ENCODE measurements around the gene SLC26A11. TPM values are rescaled to one million over a fixed set of nuclear protein-coding genes. Genes with fewer than 3 reads are reported as not detected.

SLC26A11 gene
- total and polyA plus RNA-seq, 2 of the 13 experiments (the other 11 are each of a cell fraction or from before 2014, with no cell fraction given) = 8.7 to 13.2 TPM

DNA sequence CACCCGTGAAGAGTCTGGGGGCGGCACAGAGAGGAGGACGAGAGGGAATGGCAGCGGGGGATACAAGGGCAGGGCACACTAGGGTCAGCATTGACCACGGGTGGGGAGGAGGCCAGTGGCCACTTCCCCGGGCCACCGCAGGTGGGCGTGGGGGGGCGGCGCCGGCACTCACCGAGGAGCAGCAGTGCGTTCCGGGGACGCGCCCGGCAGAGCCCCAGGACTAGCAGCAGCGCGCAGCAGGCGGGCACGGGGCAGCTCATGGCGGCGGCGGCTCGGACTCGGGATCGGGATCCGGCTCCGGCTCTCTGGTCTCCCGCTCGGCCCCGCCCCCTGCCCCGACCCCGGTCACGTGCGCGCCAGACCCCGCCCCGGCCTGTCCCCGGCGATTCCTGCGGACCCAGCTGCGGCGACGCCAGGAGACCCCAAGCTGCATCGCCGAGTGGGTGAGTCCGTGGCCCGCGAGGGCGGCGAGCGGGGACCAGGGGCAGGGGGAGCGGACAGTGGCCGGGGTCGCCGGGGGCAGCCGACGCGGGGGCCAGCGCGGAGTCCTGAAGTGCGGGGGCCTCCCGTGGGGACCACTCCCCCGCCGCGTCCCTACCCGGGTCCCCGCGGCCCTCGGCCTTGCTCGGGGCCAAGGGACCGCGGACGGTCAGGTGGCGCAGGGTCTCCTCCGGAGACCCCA is at the start of gene SLC26A11, which contains the start of gene SGSH (continued):
- no peak for TF ChIP-seq RFX5 (IDR thresholded peaks at IDR 0.05; ENCODE audit: low read depth, low read length)
- TF ChIP-seq MTF1 (CRISPR knock-in tag; IDR thresholded peaks at IDR 0.05) = no peak
- no peak for TF ChIP-seq MAFF (IDR thresholded peaks at IDR 0.05; ENCODE audit: low read depth, low read length)
- TF ChIP-seq, protein P1, sequence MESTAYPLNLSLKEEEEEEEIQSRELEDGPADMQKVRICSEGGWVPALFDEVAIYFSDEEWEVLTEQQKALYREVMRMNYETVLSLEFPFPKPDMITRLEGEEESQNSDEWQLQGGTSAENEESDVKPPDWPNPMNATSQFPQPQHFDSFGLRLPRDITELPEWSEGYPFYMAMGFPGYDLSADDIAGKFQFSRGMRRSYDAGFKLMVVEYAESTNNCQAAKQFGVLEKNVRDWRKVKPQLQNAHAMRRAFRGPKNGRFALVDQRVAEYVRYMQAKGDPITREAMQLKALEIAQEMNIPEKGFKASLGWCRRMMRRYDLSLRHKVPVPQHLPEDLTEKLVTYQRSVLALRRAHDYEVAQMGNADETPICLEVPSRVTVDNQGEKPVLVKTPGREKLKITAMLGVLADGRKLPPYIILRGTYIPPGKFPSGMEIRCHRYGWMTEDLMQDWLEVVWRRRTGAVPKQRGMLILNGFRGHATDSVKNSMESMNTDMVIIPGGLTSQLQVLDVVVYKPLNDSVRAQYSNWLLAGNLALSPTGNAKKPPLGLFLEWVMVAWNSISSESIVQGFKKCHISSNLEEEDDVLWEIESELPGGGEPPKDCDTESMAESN (CRISPR knock-in tag; conservative IDR thresholded peaks at IDR 0.05) = peak; percentile 77; the same call in 1 of the 2 replicates
- no peak for TF ChIP-seq DNMT3B (CRISPR knock-in tag; conservative IDR thresholded peaks at IDR 0.05)
- no peak for TF ChIP-seq NR3C1 (CRISPR knock-in tag; IDR thresholded peaks at IDR 0.05)
- TF ChIP-seq, protein P2, sequence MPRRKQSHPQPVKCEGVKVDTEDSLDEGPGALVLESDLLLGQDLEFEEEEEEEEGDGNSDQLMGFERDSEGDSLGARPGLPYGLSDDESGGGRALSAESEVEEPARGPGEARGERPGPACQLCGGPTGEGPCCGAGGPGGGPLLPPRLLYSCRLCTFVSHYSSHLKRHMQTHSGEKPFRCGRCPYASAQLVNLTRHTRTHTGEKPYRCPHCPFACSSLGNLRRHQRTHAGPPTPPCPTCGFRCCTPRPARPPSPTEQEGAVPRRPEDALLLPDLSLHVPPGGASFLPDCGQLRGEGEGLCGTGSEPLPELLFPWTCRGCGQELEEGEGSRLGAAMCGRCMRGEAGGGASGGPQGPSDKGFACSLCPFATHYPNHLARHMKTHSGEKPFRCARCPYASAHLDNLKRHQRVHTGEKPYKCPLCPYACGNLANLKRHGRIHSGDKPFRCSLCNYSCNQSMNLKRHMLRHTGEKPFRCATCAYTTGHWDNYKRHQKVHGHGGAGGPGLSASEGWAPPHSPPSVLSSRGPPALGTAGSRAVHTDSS (CRISPR knock-in tag; conservative IDR thresholded peaks at IDR 0.05) = no peak
- TF ChIP-seq, protein P3, sequence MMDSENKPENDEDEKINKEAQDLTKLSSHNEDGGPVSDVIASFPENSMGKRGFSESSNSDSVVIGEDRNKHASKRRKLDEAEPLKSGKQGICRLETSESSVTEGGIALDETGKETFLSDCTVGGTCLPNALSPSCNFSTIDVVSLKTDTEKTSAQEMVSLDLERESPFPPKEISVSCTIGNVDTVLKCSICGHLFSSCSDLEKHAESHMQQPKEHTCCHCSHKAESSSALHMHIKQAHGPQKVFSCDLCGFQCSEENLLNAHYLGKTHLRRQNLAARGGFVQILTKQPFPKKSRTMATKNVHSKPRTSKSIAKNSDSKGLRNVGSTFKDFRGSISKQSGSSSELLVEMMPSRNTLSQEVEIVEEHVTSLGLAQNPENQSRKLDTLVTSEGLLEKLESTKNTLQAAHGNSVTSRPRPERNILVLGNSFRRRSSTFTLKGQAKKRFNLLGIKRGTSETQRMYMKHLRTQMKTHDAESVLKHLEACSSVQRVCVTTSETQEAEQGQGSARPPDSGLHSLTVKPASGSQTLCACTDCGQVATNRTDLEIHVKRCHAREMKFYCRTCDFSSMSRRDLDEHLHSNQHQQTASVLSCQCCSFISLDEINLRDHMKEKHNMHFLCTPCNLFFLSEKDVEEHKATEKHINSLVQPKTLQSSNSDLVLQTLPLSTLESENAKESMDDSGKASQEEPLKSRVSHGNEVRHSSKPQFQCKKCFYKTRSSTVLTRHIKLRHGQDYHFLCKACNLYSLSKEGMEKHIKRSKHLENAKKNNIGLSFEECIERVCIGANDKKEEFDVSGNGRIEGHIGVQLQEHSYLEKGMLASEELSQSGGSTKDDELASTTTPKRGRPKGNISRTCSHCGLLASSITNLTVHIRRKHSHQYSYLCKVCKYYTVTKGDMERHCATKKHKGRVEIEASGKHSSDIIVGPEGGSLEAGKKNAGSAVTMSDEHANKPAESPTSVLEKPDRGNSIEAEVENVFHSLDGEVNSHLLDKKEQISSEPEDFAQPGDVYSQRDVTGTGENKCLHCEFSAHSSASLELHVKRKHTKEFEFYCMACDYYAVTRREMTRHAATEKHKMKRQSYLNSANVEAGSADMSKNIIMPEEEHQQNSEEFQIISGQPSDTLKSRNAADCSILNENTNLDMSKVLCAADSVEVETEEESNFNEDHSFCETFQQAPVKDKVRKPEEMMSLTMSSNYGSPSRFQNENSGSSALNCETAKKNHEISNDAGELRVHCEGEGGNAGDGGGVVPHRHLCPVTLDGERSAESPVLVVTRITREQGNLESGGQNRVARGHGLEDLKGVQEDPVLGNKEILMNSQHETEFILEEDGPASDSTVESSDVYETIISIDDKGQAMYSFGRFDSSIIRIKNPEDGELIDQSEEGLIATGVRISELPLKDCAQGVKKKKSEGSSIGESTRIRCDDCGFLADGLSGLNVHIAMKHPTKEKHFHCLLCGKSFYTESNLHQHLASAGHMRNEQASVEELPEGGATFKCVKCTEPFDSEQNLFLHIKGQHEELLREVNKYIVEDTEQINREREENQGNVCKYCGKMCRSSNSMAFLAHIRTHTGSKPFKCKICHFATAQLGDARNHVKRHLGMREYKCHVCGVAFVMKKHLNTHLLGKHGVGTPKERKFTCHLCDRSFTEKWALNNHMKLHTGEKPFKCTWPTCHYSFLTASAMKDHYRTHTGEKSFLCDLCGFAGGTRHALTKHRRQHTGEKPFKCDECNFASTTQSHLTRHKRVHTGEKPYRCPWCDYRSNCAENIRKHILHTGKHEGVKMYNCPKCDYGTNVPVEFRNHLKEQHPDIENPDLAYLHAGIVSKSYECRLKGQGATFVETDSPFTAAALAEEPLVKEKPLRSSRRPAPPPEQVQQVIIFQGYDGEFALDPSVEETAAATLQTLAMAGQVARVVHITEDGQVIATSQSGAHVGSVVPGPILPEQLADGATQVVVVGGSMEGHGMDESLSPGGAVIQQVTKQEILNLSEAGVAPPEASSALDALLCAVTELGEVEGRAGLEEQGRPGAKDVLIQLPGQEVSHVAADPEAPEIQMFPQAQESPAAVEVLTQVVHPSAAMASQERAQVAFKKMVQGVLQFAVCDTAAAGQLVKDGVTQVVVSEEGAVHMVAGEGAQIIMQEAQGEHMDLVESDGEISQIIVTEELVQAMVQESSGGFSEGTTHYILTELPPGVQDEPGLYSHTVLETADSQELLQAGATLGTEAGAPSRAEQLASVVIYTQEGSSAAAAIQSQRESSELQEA (CRISPR knock-in tag; IDR thresholded peaks at IDR 0.05; ENCODE audit: not compliant biosample characterization) = no peak
- TF ChIP-seq, protein P4, sequence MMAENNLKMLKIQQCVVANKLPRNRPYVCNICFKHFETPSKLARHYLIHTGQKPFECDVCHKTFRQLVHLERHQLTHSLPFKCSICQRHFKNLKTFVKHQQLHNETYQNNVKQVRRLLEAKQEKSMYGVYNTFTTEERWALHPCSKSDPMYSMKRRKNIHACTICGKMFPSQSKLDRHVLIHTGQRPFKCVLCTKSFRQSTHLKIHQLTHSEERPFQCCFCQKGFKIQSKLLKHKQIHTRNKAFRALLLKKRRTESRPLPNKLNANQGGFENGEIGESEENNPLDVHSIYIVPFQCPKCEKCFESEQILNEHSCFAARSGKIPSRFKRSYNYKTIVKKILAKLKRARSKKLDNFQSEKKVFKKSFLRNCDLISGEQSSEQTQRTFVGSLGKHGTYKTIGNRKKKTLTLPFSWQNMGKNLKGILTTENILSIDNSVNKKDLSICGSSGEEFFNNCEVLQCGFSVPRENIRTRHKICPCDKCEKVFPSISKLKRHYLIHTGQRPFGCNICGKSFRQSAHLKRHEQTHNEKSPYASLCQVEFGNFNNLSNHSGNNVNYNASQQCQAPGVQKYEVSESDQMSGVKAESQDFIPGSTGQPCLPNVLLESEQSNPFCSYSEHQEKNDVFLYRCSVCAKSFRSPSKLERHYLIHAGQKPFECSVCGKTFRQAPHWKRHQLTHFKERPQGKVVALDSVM (CRISPR knock-in tag; IDR thresholded peaks at IDR 0.05) = 0 out of 2 replicates have a peak, but pooled peaks have one; percentile 34
- no peak for TF ChIP-seq NFE2L2 (IDR thresholded peaks at IDR 0.05; ENCODE audit: low read length)
- TF ChIP-seq SAP130 (CRISPR knock-in tag; IDR thresholded peaks at IDR 0.05; ENCODE audit: low read depth) = peak; percentile 83; the same call in 1 of the 2 replicates
- no peak for TF ChIP-seq SATB2 (CRISPR knock-in tag; IDR thresholded peaks at IDR 0.05)
- TF ChIP-seq HNRNPH1 (optimal IDR thresholded peaks at IDR 0.05; ENCODE audit: low read depth, low read length) = no peak
- TF ChIP-seq NFATC3 (CRISPR knock-in tag; IDR thresholded peaks at IDR 0.05) = no peak
- TF ChIP-seq SPEN (CRISPR knock-in tag; IDR thresholded peaks at IDR 0.05; ENCODE audit: low read depth) = peak; percentile 80

All from HepG2 (cell line).